Measurements from ENCODE around the gene STK4.

The STK4 gene

GRCh38 chr20:45110301-45110700 is 144.0 kb downstream of the STK4 start:
- H3K36me3 ChIP-seq (ENCODE audit: insufficient read depth, low read length) = no peaks in the 10 kb centered on the region
- no peak overlapping the region for H3K27ac ChIP-seq (ENCODE audit: low read depth, low read length)
- H3K27me3 ChIP-seq (ENCODE audit: control insufficient read depth in 1 of 2, insufficient read depth in 2 of 2, low read length in 2 of 2) = no peaks in the 10 kb centered on the region
- H3K9me3 ChIP-seq (ENCODE audit: low read length) = no peaks in the 10 kb centered on the region
- H3K9ac ChIP-seq (ENCODE audit: low read length) = no peak overlapping the region
- H3K4me3 ChIP-seq (ENCODE audit: low read depth in 1 of 2, low read length in 2 of 2) = no peak overlapping the region
- H3K4me1 ChIP-seq (ENCODE audit: insufficient read depth, low read length) = no peaks in the 10 kb centered on the region

DNA sequence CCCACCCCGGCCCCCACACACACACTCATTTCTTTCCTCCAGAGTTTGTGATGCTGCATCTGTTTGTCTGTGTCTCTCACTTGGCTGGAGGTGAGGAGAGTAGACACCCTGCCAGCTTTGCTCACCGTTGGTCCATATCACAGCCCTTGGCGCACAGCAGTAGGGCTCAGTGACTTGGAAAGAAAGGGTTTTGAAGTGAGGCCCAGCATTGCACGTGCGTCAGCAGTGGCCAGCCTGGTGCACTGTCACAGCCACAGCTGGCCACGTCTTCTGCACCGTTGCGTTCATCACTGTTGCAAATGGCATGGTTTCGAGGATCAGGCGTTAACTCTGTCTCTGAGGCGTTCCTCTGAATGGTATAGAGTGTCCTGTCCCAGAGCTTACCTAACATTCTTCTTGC is 145.0 kb downstream of the STK4 start:
- Histone ChIP-seq H3K27ac (ENCODE audit: low read depth, low read length) (no peak overlapping the region), H3K9ac (ENCODE audit: low read length) (no peak overlapping the region), H3K27me3 (ENCODE audit: control insufficient read depth in 1 of 2, insufficient read depth in 2 of 2, low read length in 2 of 2) (no peaks in the 10 kb centered on the region), H3K4me1 (ENCODE audit: insufficient read depth, low read length) (no peaks in the 10 kb centered on the region), H3K9me3 (ENCODE audit: low read length) (no peaks in the 10 kb centered on the region), H3K36me3 (ENCODE audit: insufficient read depth, low read length) (no peaks in the 10 kb centered on the region), H3K4me3 (ENCODE audit: low read depth in 1 of 2, low read length in 2 of 2) (no peak overlapping the region)

DNA sequence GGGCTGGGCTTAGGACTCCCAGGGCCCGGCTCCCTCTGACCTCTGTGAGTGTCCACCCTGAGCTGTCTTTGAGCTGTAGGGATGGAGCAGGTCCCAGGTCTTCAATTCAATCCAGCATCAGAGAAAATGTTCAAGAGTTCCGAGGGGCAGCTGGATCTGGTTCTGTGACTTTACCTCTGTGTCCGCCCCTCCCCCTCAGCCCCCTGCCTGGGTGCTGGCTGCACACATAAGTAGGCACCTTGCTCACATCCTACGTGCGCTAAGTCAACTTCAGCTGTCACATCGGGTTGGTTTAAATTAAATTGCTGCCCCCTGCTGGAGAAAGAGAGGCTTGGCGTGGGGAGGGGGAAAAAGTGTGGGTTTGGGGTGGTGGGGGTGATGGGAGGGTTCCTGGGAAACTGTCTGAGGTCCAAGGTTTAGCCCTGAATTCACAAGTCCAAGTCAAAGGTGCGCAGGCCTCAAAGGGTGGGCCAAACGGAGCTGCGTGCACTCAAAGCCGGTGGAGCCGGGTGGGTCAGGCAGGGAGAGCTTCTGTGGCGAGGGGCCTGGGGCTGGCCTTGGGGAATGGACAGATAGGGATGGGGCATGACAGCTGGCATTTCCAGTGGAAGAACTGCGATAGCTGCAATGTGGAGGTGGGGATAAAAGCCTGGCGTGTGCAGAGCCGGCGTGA is 145.6 kb downstream of the STK4 start:
- Histone ChIP-seq H3K9ac (ENCODE audit: low read length) (no peak overlapping the region), H3K4me3 (ENCODE audit: low read depth in 1 of 2, low read length in 2 of 2) (no peak overlapping the region), H3K4me1 (ENCODE audit: insufficient read depth, low read length) (no peaks in the 10 kb centered on the region), H3K36me3 (ENCODE audit: insufficient read depth, low read length) (no peaks in the 10 kb centered on the region), H3K9me3 (ENCODE audit: low read length) (no peaks in the 10 kb centered on the region), H3K27me3 (ENCODE audit: control insufficient read depth in 1 of 2, insufficient read depth in 2 of 2, low read length in 2 of 2) (no peaks in the 10 kb centered on the region), H3K27ac (ENCODE audit: low read depth, low read length) (no peak overlapping the region)

DNA sequence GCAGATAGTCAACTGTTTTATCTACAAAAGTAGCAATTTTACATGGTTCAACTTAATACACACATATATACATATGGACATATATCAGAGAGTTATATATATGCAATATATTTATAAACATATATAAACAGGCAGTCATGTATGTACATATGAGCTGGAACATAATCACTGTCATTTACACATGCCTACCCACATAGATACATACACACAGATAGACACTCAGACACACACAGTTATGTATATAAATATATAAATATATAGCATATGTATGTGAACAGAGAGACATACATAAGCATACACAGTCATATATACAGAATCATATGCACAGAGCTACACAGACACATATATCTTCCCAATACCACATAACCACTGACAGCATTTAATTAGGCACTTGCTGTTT is 146.4 kb downstream of the STK4 start:
- Histone ChIP-seq H3K27me3 (ENCODE audit: control insufficient read depth in 1 of 2, insufficient read depth in 2 of 2, low read length in 2 of 2) (no peaks in the 10 kb centered on the region), H3K27ac (ENCODE audit: low read depth, low read length) (no peak overlapping the region), H3K36me3 (ENCODE audit: insufficient read depth, low read length) (no peaks in the 10 kb centered on the region), H3K9me3 (ENCODE audit: low read length) (no peaks in the 10 kb centered on the region), H3K4me3 (ENCODE audit: low read depth in 1 of 2, low read length in 2 of 2) (no peak overlapping the region), H3K4me1 (ENCODE audit: insufficient read depth, low read length) (no peaks in the 10 kb centered on the region), H3K9ac (ENCODE audit: low read length) (no peak overlapping the region)

GRCh38 chr20:45113865-45114264 is 147.6 kb downstream of the STK4 start:
- Histone ChIP-seq H3K4me1 (ENCODE audit: insufficient read depth, low read length) (no peaks in the 10 kb centered on the region), H3K9me3 (ENCODE audit: low read length) (no peaks in the 10 kb centered on the region), H3K36me3 (ENCODE audit: insufficient read depth, low read length) (no peaks in the 10 kb centered on the region), H3K4me3 (ENCODE audit: low read depth in 1 of 2, low read length in 2 of 2) (no peak overlapping the region), H3K27me3 (ENCODE audit: control insufficient read depth in 1 of 2, insufficient read depth in 2 of 2, low read length in 2 of 2) (no peaks in the 10 kb centered on the region), H3K9ac (ENCODE audit: low read length) (no peak overlapping the region), H3K27ac (ENCODE audit: low read depth, low read length) (no peak overlapping the region)

- no peaks in the 10 kb centered on the region for H3K27me3 ChIP-seq (ENCODE audit: control insufficient read depth in 1 of 2, insufficient read depth in 2 of 2, low read length in 2 of 2)
- no peak within 1 kb of the TSS for H3K27ac ChIP-seq (ENCODE audit: low read depth, low read length)
Observed at GRCh38 chr20:45114465-45115385, 148.4 kb downstream of the STK4 start, which contains the start of gene WFDC5. Gene WFDC5, minus strand, starts transcription at chr20:45115174. Its CDS starts 91 bp downstream, at chr20:45115083.

GRCh38 chr20:45115386-45115774 is 149.1 kb downstream of the STK4 start:
- no peak overlapping the region for H3K27ac ChIP-seq (ENCODE audit: low read depth, low read length)
- no peaks in the 10 kb centered on the region for H3K27me3 ChIP-seq (ENCODE audit: control insufficient read depth in 1 of 2, insufficient read depth in 2 of 2, low read length in 2 of 2)
- H3K4me1 ChIP-seq (ENCODE audit: insufficient read depth, low read length) = no peaks in the 10 kb centered on the region
- no peak overlapping the region for H3K4me3 ChIP-seq (ENCODE audit: low read depth in 1 of 2, low read length in 2 of 2)
- no peaks in the 10 kb centered on the region for H3K36me3 ChIP-seq (ENCODE audit: insufficient read depth, low read length)
- no peaks in the 10 kb centered on the region for H3K9me3 ChIP-seq (ENCODE audit: low read length)
- no peak overlapping the region for H3K9ac ChIP-seq (ENCODE audit: low read length)

More at GRCh38 chr20:45114465-45115385, 148.4 kb downstream of the STK4 start, which contains the start of gene WFDC5:
- no peaks in the 10 kb centered on the region for H3K4me1 ChIP-seq (ENCODE audit: insufficient read depth, low read length)
- no peaks in the 10 kb centered on the region for H3K36me3 ChIP-seq (ENCODE audit: insufficient read depth, low read length)
- H3K9ac ChIP-seq (ENCODE audit: low read length) = no peak within 1 kb of the TSS
- no peaks in the 10 kb centered on the region for H3K9me3 ChIP-seq (ENCODE audit: low read length)
- H3K4me3 ChIP-seq (ENCODE audit: low read depth in 1 of 2, low read length in 2 of 2) = no peak within 1 kb of the TSS

GRCh38 chr20:45115829-45116228 is 149.5 kb downstream of the STK4 start:
- no peaks in the 10 kb centered on the region for H3K9me3 ChIP-seq (ENCODE audit: low read length)
- H3K27ac ChIP-seq (ENCODE audit: low read depth, low read length) = no peak overlapping the region
- no peak overlapping the region for H3K9ac ChIP-seq (ENCODE audit: low read length)
- no peaks in the 10 kb centered on the region for H3K27me3 ChIP-seq (ENCODE audit: control insufficient read depth in 1 of 2, insufficient read depth in 2 of 2, low read length in 2 of 2)
- no peak overlapping the region for H3K4me3 ChIP-seq (ENCODE audit: low read depth in 1 of 2, low read length in 2 of 2)
- H3K36me3 ChIP-seq (ENCODE audit: insufficient read depth, low read length) = no peaks in the 10 kb centered on the region
- no peaks in the 10 kb centered on the region for H3K4me1 ChIP-seq (ENCODE audit: insufficient read depth, low read length)

GRCh38 chr20:45117581-45117980 is 151.3 kb downstream of the STK4 start:
- no peak overlapping the region for H3K27ac ChIP-seq (ENCODE audit: low read depth, low read length)
- H3K36me3 ChIP-seq (ENCODE audit: insufficient read depth, low read length) = no peaks in the 10 kb centered on the region
- H3K4me1 ChIP-seq (ENCODE audit: insufficient read depth, low read length) = no peaks in the 10 kb centered on the region
- no peaks in the 10 kb centered on the region for H3K9me3 ChIP-seq (ENCODE audit: low read length)
- no peak overlapping the region for H3K9ac ChIP-seq (ENCODE audit: low read length)
- H3K27me3 ChIP-seq (ENCODE audit: control insufficient read depth in 1 of 2, insufficient read depth in 2 of 2, low read length in 2 of 2) = no peaks in the 10 kb centered on the region
- no peak overlapping the region for H3K4me3 ChIP-seq (ENCODE audit: low read depth in 1 of 2, low read length in 2 of 2)

DNA sequence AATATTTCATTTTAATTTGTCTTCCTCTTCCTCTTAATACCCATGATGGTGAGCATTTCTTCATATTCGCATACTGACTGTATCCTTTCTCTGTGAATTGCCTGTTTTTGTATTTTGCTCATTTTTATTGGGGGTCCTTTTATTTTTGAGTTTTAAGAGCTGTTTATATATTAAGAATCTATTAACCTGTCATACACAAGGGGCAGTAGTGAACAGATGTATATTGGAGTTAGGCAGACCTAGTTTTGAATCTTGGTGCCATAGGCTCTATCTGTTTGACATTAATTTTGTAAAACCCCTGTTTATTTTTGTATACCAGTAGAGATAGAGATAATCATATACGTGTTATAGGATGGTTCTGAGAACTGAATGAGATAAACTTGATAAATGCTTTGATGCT is 151.7 kb downstream of the STK4 start:
- Histone ChIP-seq H3K27me3 (ENCODE audit: control insufficient read depth in 1 of 2, insufficient read depth in 2 of 2, low read length in 2 of 2) (no peaks in the 10 kb centered on the region), H3K27ac (ENCODE audit: low read depth, low read length) (no peak overlapping the region), H3K9me3 (ENCODE audit: low read length) (no peaks in the 10 kb centered on the region), H3K4me1 (ENCODE audit: insufficient read depth, low read length) (no peaks in the 10 kb centered on the region), H3K9ac (ENCODE audit: low read length) (no peak overlapping the region), H3K36me3 (ENCODE audit: insufficient read depth, low read length) (no peaks in the 10 kb centered on the region), H3K4me3 (ENCODE audit: low read depth in 1 of 2, low read length in 2 of 2) (no peak overlapping the region)

DNA sequence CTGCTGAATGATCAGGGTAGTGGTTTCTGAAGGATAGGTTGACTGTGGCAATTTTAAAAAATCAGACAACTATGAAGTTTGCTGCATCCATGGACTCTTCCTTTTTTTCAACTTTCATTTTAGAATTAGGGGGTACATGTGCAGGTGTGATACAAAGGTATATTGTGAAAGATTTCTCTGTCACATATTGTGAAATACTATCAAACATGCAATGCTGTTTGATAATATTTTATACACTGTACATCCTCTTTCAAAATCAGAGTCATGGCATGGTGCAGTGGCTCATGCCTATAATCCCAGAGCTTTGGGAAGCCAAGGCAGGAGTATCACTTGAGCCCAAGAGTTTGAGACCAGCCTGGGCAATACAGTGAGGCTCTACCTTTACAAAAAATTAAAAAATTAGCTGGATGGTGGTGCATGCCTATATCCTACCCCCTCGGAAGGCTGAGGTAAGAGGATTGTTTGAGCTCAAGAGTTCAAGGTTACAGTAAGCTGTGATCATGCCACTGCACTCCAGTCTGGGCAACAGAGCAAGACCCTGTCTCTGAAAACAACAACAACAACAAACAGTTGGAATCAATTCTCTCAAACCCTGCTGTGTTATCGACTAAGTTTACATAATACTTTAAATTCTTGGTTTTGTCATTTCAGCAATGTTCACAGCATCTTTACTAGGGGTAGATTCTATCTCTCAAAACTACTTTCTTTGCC is 153.4 kb downstream of the STK4 start:
- H3K4me1 ChIP-seq (ENCODE audit: insufficient read depth, low read length) = no peaks in the 10 kb centered on the region
- H3K4me3 ChIP-seq (ENCODE audit: low read depth in 1 of 2, low read length in 2 of 2) = no peak overlapping the region
- no peaks in the 10 kb centered on the region for H3K27me3 ChIP-seq (ENCODE audit: control insufficient read depth in 1 of 2, insufficient read depth in 2 of 2, low read length in 2 of 2)
- H3K9me3 ChIP-seq (ENCODE audit: low read length) = no peaks in the 10 kb centered on the region
- no peak overlapping the region for H3K9ac ChIP-seq (ENCODE audit: low read length)
- H3K27ac ChIP-seq (ENCODE audit: low read depth, low read length) = no peak overlapping the region
- no peaks in the 10 kb centered on the region for H3K36me3 ChIP-seq (ENCODE audit: insufficient read depth, low read length)
